Middle frontal gyrus (tissue), 1 donor: ENCODE data around the gene ZNF91.
"Not testable (repeated sequence)": the region's sequence is repeated elsewhere in the genome, so short reads cannot be mapped to it uniquely, and the experiment has no call there.

Source experiments
- DNase-seq: peaks from one replicate; pipeline ENCODE4 v3.0.0-alpha.2; 2015; ENCODE audit warnings: low spot score; ENCODE audit errors: extremely low spot score

ZNF91 gene

DNA sequence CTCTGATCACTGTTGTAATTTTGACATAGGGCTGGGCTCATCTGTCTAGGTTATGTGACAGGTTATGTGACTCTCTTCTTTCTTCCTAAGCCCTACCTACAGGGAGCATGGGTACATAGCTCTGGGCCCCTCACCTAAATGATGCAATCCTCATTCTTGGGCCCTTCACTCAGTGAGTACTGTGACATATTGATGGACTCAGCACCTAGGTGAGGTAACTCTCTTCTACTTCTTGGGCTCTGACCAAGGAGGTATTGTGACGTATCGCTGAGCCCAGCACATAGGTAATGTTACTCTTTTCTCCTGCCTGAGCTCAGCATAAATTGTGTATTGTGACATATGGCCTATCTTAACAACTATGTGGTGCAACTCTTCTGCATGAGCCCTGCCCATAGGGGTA lies 76.3 kb downstream of the ZNF91 start:
- DNase-seq = not testable (repeated sequence)

DNA sequence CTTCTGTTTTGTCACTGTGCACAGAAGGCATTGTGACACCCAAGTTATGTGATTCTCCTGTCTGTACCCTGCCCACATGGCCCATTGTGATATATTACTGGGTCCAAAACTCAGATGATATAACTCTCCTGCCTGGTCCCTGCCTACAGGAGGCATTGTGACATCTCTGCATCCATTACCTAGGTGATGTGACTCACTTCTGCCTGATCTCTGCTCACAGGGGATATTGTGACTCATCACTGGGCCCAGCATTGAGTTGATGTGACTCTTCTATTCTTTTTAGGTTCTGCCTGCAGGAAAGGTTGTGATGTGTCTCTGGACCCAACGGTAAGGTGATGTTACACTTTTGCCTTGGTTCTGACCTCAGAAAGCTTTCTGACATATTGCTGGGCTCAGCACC lies 77.1 kb downstream of the ZNF91 start:
- no peak for DNase-seq

DNA sequence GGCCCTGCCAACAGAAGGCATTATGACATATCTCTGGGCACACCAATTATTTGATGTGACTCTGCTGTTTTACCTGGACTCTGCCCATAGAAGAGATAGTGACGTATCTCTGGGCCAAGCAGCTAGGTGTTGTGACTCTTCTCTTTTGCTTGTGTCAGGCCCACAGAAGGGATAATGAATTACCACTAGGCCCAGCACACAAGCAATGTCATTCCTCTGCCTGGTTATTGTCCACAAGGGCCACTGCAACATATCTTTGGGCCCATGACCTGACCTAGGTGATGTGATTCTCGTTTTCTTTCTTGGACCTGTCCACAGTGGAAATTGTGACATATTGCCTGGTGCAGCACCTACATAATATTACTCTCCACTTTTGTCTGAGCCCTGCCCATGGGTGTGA lies 80.0 kb downstream of the ZNF91 start:
- no peak for DNase-seq

DNA sequence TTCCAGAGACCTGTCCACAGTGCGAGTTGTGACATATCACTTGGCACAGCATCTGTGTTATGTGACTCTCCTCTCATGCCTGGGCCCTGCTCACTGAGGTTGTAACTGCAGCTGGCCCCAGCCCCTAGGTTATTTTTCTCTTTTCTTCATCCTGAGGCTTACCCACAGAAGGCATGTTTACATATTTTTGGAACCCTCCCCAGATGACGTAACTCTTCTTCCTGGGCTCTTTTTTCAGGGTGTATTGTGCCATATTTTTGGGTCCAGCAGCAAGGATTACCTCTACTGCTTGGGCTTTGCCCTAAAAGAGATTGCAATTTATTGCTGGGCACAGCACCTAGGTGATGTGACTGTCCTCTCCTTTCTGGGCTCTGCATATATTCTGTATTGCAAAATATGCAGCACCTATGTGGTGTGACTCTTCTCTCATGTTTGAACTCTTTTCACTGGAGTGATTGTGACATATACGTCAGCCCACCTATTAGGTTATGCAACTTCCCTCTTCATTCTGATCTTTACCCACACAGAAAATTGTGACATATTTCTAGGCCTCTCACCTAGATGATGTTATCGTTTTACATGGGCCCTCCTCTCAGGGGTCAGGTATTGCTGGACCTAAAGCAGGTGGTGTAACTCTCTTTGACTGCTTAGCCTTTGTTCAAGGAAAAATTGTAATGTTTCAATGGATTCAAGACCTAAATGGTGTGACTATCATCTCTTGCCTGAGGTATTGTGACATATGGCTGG lies 80.6 kb downstream of the ZNF91 start:
- DNase-seq = no peak

DNA sequence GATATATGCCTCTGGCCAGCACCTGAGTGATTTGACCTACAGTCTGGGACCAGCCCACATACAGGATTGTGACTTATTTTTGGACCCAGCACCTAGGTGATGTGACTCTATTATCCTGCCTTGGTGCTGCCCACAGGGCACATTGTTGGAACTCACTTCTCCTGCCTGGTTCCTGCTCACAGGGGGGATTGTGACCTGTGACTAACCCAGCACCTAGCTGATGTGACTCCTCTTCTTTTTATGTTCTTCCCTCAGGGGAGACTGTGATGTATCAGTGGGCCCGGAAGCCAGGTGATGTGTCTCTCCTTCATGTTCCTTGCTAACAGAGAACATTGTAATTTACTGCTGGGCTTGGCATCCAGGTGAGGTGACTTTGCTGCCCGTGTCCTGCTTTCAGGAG lies 82.1 kb downstream of the ZNF91 start:
- DNase-seq = no peak

DNA sequence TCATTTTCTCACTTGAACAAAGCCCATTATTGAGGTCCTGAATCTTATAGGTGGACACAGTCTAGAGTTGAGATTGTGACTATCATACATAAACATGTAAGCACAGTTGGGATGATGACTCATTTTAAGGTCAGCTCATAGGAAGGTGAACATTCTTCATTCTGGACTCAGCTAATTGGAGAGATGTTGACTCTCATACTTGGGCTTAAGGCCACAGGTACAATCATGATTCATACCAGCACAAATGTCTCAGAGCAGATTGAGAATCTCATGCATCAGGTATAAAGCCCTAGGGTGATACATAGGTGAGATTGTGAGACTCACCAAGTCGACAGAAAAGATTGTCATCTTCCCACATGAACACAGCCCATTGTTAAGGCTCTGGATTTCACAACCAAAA lies 82.8 kb downstream of the ZNF91 start:
- DNase-seq = no peak

DNA sequence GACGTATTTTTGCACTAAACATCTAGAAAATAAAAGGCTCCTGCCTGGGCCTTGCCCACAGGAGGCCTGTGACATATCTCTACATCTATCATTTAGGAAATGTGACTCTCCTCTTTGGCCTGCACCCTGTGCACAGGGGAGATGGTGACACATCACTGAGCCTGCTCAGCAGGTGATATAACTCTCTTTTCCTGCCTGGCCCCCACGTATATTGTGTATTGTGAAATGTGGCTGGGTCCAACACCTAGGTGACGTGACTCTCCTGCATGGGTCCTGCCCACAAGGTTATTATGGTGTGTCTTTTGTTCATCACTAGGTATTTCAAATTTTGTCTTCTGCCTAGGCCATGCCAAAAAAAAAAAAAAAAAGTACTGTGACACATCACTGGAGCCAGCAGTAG lies 83.7 kb downstream of the ZNF91 start:
- DNase-seq = no peak

DNA sequence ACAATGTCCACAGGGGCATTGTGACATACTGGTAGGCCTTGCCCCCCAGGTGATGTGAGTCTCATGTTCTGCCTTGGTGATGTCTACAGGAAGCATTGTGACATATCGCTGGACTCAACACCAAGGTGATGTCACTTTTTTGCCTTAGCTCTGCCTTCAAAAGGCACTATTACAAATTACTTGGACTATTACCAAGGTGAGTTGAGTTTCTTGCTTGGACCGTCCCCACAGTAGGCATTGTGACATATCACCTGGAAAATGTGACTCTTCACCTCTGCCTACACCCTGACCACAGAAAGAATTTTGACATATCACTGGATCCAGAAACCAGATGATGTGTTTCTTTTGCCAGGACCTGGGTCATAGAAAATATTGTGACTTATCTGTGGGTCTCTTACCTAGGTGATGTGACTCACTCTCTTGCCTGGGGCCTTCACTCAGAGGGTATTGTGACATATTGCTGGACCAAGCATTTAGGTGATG lies 84.5 kb downstream of the ZNF91 start:
- DNase-seq = no peak

DNA sequence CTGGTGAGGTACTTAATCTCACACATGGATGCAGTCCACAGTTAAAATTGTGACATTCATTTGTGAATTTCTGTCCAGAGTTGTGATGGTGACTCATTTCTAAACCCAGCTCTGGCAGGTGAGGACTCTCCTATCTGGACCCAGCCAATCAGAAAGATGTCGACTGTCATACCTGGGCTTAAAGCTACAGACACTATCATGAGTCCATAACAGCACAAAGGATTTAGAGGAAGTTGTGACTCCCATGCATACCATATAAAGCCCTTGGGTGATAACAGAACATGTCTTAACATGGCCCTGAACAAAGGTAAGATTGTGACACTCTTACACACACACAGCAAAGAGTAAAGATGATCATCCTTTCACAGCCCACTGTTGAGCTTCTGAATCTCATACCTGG lies 85.3 kb downstream of the ZNF91 start:
- no peak for DNase-seq

DNA sequence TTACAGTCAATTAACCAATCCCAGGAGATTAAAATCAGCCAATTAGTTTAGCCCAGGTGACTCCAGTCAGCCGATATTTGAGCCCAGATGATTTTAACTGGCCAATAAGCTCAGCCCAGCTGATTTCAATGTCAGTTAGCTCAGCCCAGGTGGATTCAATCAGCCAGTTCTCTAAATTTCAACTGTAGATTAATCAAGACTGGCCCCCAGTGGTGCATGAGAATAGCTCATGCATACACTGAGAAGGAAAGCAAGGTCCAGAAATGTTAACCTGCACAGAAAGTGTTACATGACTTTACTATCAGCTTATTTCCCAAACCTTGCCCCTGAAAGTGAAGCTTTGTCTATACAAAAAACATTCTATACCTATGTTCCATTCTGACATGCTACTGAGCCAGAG lies 89.7 kb downstream of the ZNF91 start:
- no peak for DNase-seq

DNA sequence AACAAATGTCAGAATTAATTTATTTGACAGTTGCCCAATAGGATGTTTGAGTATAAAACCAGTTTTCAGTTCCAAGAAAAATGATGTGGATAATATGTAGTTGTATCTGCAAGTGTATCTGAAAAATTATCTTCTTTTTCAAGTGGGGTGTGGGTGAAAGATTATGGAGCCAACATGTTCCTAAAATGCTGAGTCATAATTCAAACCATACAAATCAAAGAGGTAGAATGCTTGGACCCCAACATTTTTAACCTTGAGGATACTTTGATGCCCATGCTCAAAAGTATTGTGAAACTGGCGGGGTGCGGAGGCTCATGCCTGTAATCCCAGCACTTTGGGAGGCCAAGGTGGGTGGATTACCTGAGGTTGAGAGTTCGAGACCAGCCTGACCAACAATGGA lies 91.0 kb downstream of the ZNF91 start:
- no peak for DNase-seq

DNA sequence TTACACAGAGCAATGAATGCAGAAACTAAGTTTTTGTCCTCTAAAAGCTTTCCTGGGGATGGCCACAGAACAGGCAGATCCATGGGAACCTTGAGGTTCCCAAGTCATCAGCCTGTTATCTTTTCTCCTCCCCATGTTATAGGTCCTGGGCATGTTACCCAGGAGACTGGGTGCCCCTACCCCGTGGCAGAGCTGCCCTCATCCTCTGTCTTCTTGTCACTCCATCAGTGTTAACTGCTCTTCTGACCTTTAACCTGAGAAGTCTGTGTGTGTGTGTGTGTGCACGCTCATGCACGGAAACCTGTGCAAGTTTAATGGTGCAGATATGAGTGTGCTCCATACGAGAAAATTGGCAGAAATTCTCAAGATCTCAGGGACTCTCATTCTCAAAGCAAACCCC lies 101.1 kb downstream of the ZNF91 start:
- DNase-seq = no peak

DNA sequence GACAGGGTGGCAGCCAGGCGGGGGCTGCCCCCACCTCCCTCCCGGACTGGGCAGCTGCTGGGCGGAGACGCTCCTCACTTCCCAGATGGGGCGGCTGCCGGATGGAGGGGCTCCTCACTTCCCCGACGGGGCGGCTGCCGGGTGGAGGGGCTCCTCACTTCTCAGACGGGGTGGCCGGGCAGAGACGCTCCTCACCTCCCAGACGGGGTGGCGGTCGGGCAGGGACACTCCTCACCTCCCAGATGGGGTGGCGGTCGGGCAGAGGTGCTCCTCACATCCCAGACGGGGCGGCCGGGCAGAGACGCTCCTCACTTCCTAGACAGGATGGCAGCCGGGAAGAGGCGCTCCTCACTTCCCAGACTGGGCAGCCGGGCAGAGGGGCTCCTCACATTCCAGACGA lies 105.3 kb downstream of the ZNF91 start:
- not testable (repeated sequence) for DNase-seq
